CD4-positive, alpha-beta memory T cell (primary cell): ENCODE data around the gene HIGD1B. TPM values are rescaled to one million over a fixed set of nuclear protein-coding genes. Genes with fewer than 3 reads are reported as not detected.

Experiments
- CTCF ChIA-PET: fragments of 350-600 bp; sonication (Branson Sonifier 250); formaldehyde crosslinking; loops from one replicate; lab custom pipeline; 2021; ENCODE audit warnings: inconsistent platforms; ENCODE audit not compliant: partially characterized antibody; lab: Charles Lee
- POLR2A ChIA-PET: fragments of 350-600 bp; sonication (Branson Sonifier 250); formaldehyde crosslinking; loops from one replicate; lab custom pipeline; 2021; ENCODE audit not compliant: partially characterized antibody; lab: Charles Lee
- DNase-seq, 5 donors: peaks; one replicate each; pipeline versions ENCODE4 v3.0.0 to v3.0.0-alpha.2; 2020 to 2022; ENCODE audit warnings: mixed read lengths in 1 of 5
- H3K27ac ChIP-seq: one replicate; pipeline ENCODE4 v1.7.0; 2013; ENCODE audit warnings: low read depth, low read length
- H3K27me3 ChIP-seq: 2 replicates; pipeline ENCODE4 v1.7.0; 2013; ENCODE audit warnings: mild to moderate bottlenecking, low read length, moderate library complexity; ENCODE audit not compliant: insufficient read depth
- H3K36me3 ChIP-seq: 2 replicates; pipeline ENCODE4 v1.7.0; 2013; ENCODE audit warnings: mild to moderate bottlenecking, low read length, moderate library complexity; ENCODE audit not compliant: insufficient read depth
- H3K4me1 ChIP-seq: 2 replicates; pipeline ENCODE4 v1.7.0; 2013; ENCODE audit warnings: mild to moderate bottlenecking, low read length, moderate library complexity; ENCODE audit not compliant: insufficient read depth
- H3K4me3 ChIP-seq, 2 donors: one replicate each; pipeline ENCODE4 v1.7.0; 2013; ENCODE audit warnings: low read length in 2 of 2, mild to moderate bottlenecking in 1 of 2
- H3K9me3 ChIP-seq, 2 donors: one replicate each; pipeline ENCODE4 v1.7.0; 2013; ENCODE audit warnings: low read length in 2 of 2, control low read depth in 1 of 2; ENCODE audit not compliant: control insufficient read depth in 1 of 2
- H3K27ac Mint-ChIP-seq, 7 donors: one replicate each; pipeline ENCODE4 v1.8.0; 2020 to 2021; ENCODE audit warnings: mixed read lengths in 7 of 7, mild to moderate bottlenecking in 6 of 7, inconsistent platforms in 3 of 7, moderate library complexity in 3 of 7
- H3K27me3 Mint-ChIP-seq, 2 donors: one replicate each; pipeline ENCODE4 v1.8.0; 2020 to 2021; ENCODE audit warnings: mixed read lengths in 2 of 2
- H3K36me3 Mint-ChIP-seq, 2 donors: one replicate each; pipeline ENCODE4 v1.8.0; 2020 to 2021; ENCODE audit warnings: mixed read lengths in 2 of 2, inconsistent platforms in 1 of 2, mild to moderate bottlenecking in 1 of 2
- H3K4me1 Mint-ChIP-seq, 4 donors: one replicate each; pipeline ENCODE4 v1.8.0; 2020 to 2021; ENCODE audit warnings: mixed read lengths in 4 of 4, mild to moderate bottlenecking in 1 of 4
- H3K4me3 Mint-ChIP-seq, 8 donors: one replicate each; pipeline ENCODE4 v1.8.0; 2020 to 2021; ENCODE audit warnings: mixed read lengths in 8 of 8, mild to moderate bottlenecking in 7 of 8, moderate library complexity in 6 of 8, inconsistent platforms in 3 of 8
- H3K9me3 Mint-ChIP-seq, 8 donors: one replicate each; pipeline ENCODE4 v1.8.0; 2020 to 2021; ENCODE audit warnings: mixed read lengths in 8 of 8, mild to moderate bottlenecking in 5 of 8, inconsistent platforms in 3 of 8, moderate library complexity in 1 of 8
- intact Hi-C: fragments of 100-400 bp; cut with micrococcal nuclease; formaldehyde crosslinking; loops from one replicate; pipeline ENCODE4 v1.15.1; 2023
- polyA plus RNA-seq, 2 donors: library from polyadenylated mRNA; unstranded; fragments of 300-500 nt; fragmentation: Illumina TruSeq; gene quantifications; one replicate each; pipeline ENCODE4 v1.2.3, GENCODE V29; 2021
- total RNA-seq, 2 experiments: library from RNA; stranded (reverse); gene quantifications; one replicate each; pipeline ENCODE4 v1.2.3, GENCODE V29; 2021

Gene HIGD1B
- total RNA-seq (not detected), polyA plus RNA-seq (not detected)

DNA sequence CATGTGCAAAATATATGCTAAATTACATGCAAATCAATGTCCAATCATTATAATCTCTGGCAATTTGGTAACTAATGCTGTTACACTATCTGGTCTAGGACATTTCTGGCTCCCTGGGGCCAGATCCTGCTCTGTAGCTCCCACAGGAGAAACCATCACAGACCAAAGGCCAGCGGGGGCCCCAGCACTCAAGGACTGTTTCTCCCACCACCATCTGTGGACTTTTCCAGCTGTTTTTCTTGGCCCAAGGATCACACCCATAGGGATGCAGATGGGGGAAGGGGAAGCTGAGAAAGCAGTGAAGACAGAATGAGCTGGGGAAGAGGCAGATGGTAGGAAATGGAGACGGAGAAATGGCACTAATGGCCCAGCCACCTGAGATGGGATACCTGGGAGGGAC lies at the start of gene HIGD1B:
Gene HIGD1B (plus strand): TSS at position 298 of the 400 bp plus-strand sequence. CDS start 270 bp downstream, outside the sequence.
- POLR2A ChIA-PET, result no interaction called here
- Histone ChIP-seq H3K36me3 (peaks cover 16% of the 10 kb centered on the region), H3K4me1 (no peaks in the 10 kb centered on the region), H3K27me3 (no peaks in the 10 kb centered on the region), H3K27ac (no peak within 1 kb of the TSS), H3K4me3 (no peak within 1 kb of the TSS), H3K9me3 (no peaks in the 10 kb centered on the region)
- Mint-ChIP-seq H3K27me3 (no peaks in the 10 kb centered on the region), H3K27ac (peak within 1 kb of the TSS in 5 of 7 donors; percentile 25 to 77 (median 51)), H3K9me3 (no peaks in the 10 kb centered on the region), H3K36me3 (peaks cover 17 to 33% of the 10 kb centered on the region in 2 donors), H3K4me3 (no peak within 1 kb of the TSS), H3K4me1 (peaks cover 0 to 2% (median 0%) of the 10 kb centered on the region in 4 donors)
- no peak for DNase-seq
- CTCF ChIA-PET, result interaction anchor here (1.6 to 2.9 kb wide), 2 partner anchors 18 to 73 kb away, joined by 3 to 9 read pairs; no protein-coding TSS in a partner anchor
- intact Hi-C loops, result no loop called here

DNA sequence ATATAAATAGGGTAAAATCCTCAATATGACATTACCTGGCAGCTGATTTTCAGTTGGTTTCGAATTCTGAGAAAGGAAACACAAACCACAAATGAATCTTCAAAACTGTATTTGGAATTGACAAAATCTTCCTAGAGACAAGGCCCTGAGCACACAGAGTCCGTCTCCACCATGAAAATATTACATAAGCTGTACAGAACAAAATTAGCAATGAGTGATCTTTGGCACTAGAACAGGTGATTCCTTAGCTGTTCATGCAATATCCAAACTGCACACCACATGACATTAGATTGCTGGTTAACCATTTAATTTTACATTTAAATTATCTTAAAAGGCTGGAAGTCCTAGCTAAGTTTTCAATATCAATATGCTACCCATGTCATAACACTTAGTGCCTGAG lies 49.3 kb upstream of the HIGD1B start:
- H3K4me3 ChIP-seq, result no peak overlapping the region
- POLR2A ChIA-PET, result no interaction called here
- no peak for DNase-seq
- no peaks in the 10 kb centered on the region for H3K36me3 Mint-ChIP-seq
- CTCF ChIA-PET, result interaction anchor here (0.9 to 1.5 kb wide), 2 partner anchors 28 to 67 kb away, joined by 3 to 6 read pairs; no protein-coding TSS in a partner anchor
- H3K27ac ChIP-seq, result no peak overlapping the region
- H3K27ac Mint-ChIP-seq, result no peak overlapping the region
- H3K4me3 Mint-ChIP-seq, result no peak overlapping the region
- H3K4me1 ChIP-seq, result no peaks in the 10 kb centered on the region
- peaks cover 3 to 12% of the 10 kb centered on the region in 2 donors for H3K27me3 Mint-ChIP-seq
- H3K4me1 Mint-ChIP-seq, result no peaks in the 10 kb centered on the region
- no peaks in the 10 kb centered on the region for H3K9me3 ChIP-seq
- intact Hi-C loops, result no loop called here
- no peaks in the 10 kb centered on the region for H3K9me3 Mint-ChIP-seq
- H3K36me3 ChIP-seq, result no peaks in the 10 kb centered on the region
- no peaks in the 10 kb centered on the region for H3K27me3 ChIP-seq

GRCh38 chr17:44801880-44802279 lies 45.8 kb upstream of the HIGD1B start:
- POLR2A ChIA-PET, result no interaction called here
- no peak for DNase-seq
- H3K4me3 Mint-ChIP-seq, result no peak overlapping the region
- no peak overlapping the region for H3K27ac ChIP-seq
- no peaks in the 10 kb centered on the region for H3K4me1 ChIP-seq
- H3K9me3 ChIP-seq, result no peaks in the 10 kb centered on the region
- no peaks in the 10 kb centered on the region for H3K36me3 ChIP-seq
- H3K27me3 ChIP-seq, result no peaks in the 10 kb centered on the region
- no peaks in the 10 kb centered on the region for H3K9me3 Mint-ChIP-seq
- no peaks in the 10 kb centered on the region for H3K4me1 Mint-ChIP-seq
- H3K27me3 Mint-ChIP-seq, result peaks cover 7 to 24% of the 10 kb centered on the region in 2 donors
- no peak overlapping the region for H3K4me3 ChIP-seq
- CTCF ChIA-PET, result no interaction called here
- intact Hi-C loops, result no loop called here
- H3K36me3 Mint-ChIP-seq, result no peaks in the 10 kb centered on the region
- H3K27ac Mint-ChIP-seq, result no peak overlapping the region

DNA sequence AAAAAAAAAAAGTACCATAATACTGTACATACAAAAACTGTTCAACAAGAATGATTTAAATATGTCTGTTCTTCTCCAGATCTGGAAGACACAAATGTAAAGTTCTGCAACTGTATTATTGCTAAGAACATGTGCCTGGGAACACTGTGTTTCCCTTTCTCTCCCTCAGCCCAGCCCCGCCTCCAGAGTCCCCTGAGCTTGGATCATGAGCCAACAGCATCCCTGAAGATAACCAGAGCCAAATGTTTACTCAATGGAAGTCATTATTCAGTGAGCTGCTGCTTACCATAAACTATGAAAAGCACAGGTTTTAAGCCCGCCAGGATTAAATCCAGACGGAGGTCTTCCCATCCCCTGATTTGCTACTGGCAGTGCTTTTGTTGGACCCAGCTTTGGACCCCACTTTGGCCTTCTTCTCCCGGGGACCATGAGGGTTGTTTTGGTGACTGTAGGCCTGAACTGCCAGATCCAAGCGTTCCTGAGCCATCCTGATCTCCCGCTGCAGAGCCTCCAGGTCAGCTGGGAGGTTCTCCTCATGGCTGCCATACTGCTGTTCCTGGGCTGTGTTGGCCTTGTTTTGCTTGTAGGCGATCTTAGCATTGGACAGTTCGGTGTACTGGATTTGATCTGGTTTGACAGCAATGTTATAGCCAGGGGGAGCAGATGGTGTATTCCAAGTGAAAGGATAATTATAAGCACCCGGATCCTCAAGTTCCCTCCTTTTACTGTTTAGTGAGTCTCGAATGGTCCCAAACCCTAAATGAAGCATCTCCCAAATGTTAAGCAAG lies 43.2 kb upstream of the HIGD1B start:
- Histone ChIP-seq H3K27ac (no peak overlapping the region), H3K4me1 (no peaks in the 10 kb centered on the region), H3K4me3 (no peak overlapping the region), H3K27me3 (no peaks in the 10 kb centered on the region), H3K36me3 (no peaks in the 10 kb centered on the region), H3K9me3 (no peaks in the 10 kb centered on the region)
- DNase-seq, result no peak
- Mint-ChIP-seq H3K9me3 (no peaks in the 10 kb centered on the region), H3K27ac (no peak overlapping the region), H3K4me1 (no peaks in the 10 kb centered on the region), H3K36me3 (no peaks in the 10 kb centered on the region), H3K27me3 (peaks cover 11 to 33% of the 10 kb centered on the region in 2 donors), H3K4me3 (no peak overlapping the region)
- intact Hi-C loops, result no loop called here
- ChIA-PET CTCF (no interaction called here), POLR2A (no interaction called here)

DNA sequence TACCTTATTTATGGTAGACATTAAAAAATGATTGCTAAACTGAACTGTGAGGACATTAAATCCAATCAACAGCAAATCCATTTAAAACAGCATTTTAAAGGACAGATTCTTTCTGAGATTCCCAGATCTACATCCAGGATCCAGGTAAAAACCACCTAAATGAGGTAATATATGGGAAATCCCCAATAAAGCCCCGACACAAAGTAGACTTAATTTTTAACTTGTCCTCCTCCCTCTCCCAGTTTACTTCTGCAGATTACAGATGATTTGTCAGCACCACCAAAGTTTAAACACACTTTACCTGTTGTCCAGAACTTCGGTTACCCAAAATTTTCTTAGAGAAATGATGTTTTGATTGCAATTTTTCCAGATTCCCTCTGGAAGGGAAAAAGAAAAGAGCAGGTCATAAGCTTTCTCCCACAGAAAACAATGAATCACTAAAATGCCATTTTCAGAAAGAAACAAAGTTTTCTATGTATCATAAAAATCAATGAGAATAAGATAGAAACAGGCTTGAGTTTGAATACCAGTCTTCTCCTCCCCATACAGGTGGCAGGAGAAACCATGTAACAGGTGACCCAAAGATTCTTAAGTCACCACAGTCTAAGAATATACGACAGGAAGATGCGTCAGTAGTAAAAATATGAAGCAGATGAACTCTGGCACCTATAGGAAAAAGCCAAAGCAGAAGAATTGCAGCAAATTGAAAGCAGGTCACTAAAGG lies 40.4 kb upstream of the HIGD1B start:
- H3K27ac Mint-ChIP-seq, result no peak overlapping the region
- intact Hi-C loops, result no loop called here
- DNase-seq, result no peak
- no peaks in the 10 kb centered on the region for H3K27me3 ChIP-seq
- no peaks in the 10 kb centered on the region for H3K36me3 ChIP-seq
- no peak overlapping the region for H3K27ac ChIP-seq
- H3K4me3 Mint-ChIP-seq, result no peak overlapping the region
- H3K36me3 Mint-ChIP-seq, result no peaks in the 10 kb centered on the region
- peaks cover 9 to 32% of the 10 kb centered on the region in 2 donors for H3K27me3 Mint-ChIP-seq
- ChIA-PET CTCF (no interaction called here), POLR2A (no interaction called here)
- H3K4me1 Mint-ChIP-seq, result no peaks in the 10 kb centered on the region
- no peaks in the 10 kb centered on the region for H3K9me3 ChIP-seq
- no peaks in the 10 kb centered on the region for H3K9me3 Mint-ChIP-seq
- no peaks in the 10 kb centered on the region for H3K4me1 ChIP-seq
- no peak overlapping the region for H3K4me3 ChIP-seq

DNA sequence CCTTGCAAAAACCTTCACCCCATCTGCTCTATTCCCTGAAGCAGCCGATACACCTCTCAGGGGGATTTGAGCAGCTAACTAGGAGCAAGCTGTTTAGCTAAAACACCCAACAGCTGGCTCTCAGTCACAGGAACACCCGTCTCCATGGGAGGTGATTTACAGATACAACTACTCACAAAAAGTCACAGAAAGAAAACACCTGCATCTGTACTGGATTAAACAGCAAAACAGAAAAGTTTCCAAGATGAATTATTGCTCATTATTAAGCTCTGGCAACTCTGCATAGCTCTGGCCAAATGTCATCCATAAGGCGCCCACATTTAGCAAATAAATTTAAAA lies 39.9 kb upstream of the HIGD1B start:
- ChIA-PET CTCF (no interaction called here), POLR2A (no interaction called here)
- no peaks in the 10 kb centered on the region for H3K9me3 ChIP-seq
- no peaks in the 10 kb centered on the region for H3K4me1 ChIP-seq
- Mint-ChIP-seq H3K36me3 (no peaks in the 10 kb centered on the region), H3K4me1 (no peaks in the 10 kb centered on the region), H3K27ac (no peak overlapping the region), H3K9me3 (no peaks in the 10 kb centered on the region), H3K27me3 (peaks cover 9 to 34% of the 10 kb centered on the region in 2 donors), H3K4me3 (no peak overlapping the region)
- no peaks in the 10 kb centered on the region for H3K27me3 ChIP-seq
- H3K27ac ChIP-seq, result no peak overlapping the region
- no peak overlapping the region for H3K4me3 ChIP-seq
- DNase-seq, result no peak
- H3K36me3 ChIP-seq, result no peaks in the 10 kb centered on the region
- intact Hi-C loops, result no loop called here

- Mint-ChIP-seq H3K4me3 (no peak overlapping the region), H3K36me3 (no peaks in the 10 kb centered on the region), H3K27ac (no peak overlapping the region), H3K27me3 (peaks cover 9 to 38% of the 10 kb centered on the region in 2 donors), H3K4me1 (no peaks in the 10 kb centered on the region), H3K9me3 (no peaks in the 10 kb centered on the region)
- Histone ChIP-seq H3K4me1 (no peaks in the 10 kb centered on the region), H3K9me3 (no peaks in the 10 kb centered on the region), H3K27me3 (no peaks in the 10 kb centered on the region), H3K36me3 (no peaks in the 10 kb centered on the region), H3K4me3 (no peak overlapping the region), H3K27ac (no peak overlapping the region)
- POLR2A ChIA-PET, result no interaction called here
- intact Hi-C loops, result no loop called here
- CTCF ChIA-PET, result no interaction called here
- DNase-seq, result no peak
Measured at GRCh38 chr17:44808156-44808555, 39.5 kb upstream of the HIGD1B start.
